Kidney capillary endothelial cell (primary cell): Measurements from ENCODE around the gene XBP1.
"Not testable (repeated sequence)": the region's sequence is repeated elsewhere in the genome, so short reads cannot be mapped to it uniquely, and the experiment has no call there.

Experiments
- DNase-seq: peaks from one replicate; pipeline ENCODE4 v3.0.0-alpha.2; 2018; ENCODE audit warnings: low spot score

The XBP1 gene

GRCh38 chr22:28792491-28793383 is 7.6 kb downstream of the XBP1 start:
- no peak for DNase-seq

- no peak for DNase-seq
These were observed 8.4 kb downstream of the XBP1 start for GRCh38 chr22:28791841-28792490.

GRCh38 chr22:28791124-28791523 is 9.2 kb downstream of the XBP1 start:
- no peak for DNase-seq

GRCh38 chr22:28788601-28789000 is 11.8 kb downstream of the XBP1 start:
- no peak for DNase-seq

- no peak for DNase-seq
These were observed 16.3 kb downstream of the XBP1 start for GRCh38 chr22:28783786-28784671.

- DNase-seq: no peak
These were observed 20.1 kb downstream of the XBP1 start for GRCh38 chr22:28780296-28780695.

GRCh38 chr22:28779833-28780232 is 20.5 kb downstream of the XBP1 start:
- no peak for DNase-seq

- DNase-seq: no peak
These were observed 26.0 kb downstream of the XBP1 start for GRCh38 chr22:28774378-28774777.

GRCh38 chr22:28773461-28773867 is 26.9 kb downstream of the XBP1 start:
- no peak for DNase-seq

GRCh38 chr22:28772633-28773460 is 27.5 kb downstream of the XBP1 start, which contains the start of gene CCDC117:
Gene CCDC117 (plus strand): TSS chr22:28772695. CDS start chr22:28772850, 155 bp downstream.
- peak; percentile 88 for DNase-seq

GRCh38 chr22:28771195-28771791 is 29.1 kb downstream of the XBP1 start:
- no peak for DNase-seq

- no peak for DNase-seq
These were observed 30.8 kb downstream of the XBP1 start for GRCh38 chr22:28769394-28770085.

- no peak for DNase-seq
These were observed 31.5 kb downstream of the XBP1 start for GRCh38 chr22:28768701-28769393.

GRCh38 chr22:28766628-28767027 is 33.7 kb downstream of the XBP1 start:
- no peak for DNase-seq

- DNase-seq: not testable (repeated sequence)
These were observed 38.4 kb downstream of the XBP1 start for GRCh38 chr22:28762000-28762399.

GRCh38 chr22:28761449-28761755 is 39.0 kb downstream of the XBP1 start:
- no peak for DNase-seq

GRCh38 chr22:28759861-28760560 is 40.4 kb downstream of the XBP1 start:
- DNase-seq: no peak

- not testable (repeated sequence) for DNase-seq
These were observed 45.9 kb downstream of the XBP1 start for GRCh38 chr22:28754512-28754911.

GRCh38 chr22:28750471-28750881 is 49.9 kb downstream of the XBP1 start:
- peak; percentile 44 for DNase-seq
